ENCODE results near the gene MYO1B.

Gene MYO1B

GRCh38 chr2:191351921-191352320, 106.7 kb downstream of the MYO1B start:
- DNase-seq (ENCODE audit: low spot score), result no peak
- in situ Hi-C loops (cut with MboI; ENCODE audit: low pct_unique_long_range_greater_than_20kb, low sequenced_read_pairs, unreplicated experiment), result no loop called here
- TF ChIP-seq, protein P1, sequence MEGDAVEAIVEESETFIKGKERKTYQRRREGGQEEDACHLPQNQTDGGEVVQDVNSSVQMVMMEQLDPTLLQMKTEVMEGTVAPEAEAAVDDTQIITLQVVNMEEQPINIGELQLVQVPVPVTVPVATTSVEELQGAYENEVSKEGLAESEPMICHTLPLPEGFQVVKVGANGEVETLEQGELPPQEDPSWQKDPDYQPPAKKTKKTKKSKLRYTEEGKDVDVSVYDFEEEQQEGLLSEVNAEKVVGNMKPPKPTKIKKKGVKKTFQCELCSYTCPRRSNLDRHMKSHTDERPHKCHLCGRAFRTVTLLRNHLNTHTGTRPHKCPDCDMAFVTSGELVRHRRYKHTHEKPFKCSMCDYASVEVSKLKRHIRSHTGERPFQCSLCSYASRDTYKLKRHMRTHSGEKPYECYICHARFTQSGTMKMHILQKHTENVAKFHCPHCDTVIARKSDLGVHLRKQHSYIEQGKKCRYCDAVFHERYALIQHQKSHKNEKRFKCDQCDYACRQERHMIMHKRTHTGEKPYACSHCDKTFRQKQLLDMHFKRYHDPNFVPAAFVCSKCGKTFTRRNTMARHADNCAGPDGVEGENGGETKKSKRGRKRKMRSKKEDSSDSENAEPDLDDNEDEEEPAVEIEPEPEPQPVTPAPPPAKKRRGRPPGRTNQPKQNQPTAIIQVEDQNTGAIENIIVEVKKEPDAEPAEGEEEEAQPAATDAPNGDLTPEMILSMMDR (IDR thresholded peaks at IDR 0.05; ENCODE audit: extremely low read depth, insufficient read depth, missing control alignments), result no peak

DNA sequence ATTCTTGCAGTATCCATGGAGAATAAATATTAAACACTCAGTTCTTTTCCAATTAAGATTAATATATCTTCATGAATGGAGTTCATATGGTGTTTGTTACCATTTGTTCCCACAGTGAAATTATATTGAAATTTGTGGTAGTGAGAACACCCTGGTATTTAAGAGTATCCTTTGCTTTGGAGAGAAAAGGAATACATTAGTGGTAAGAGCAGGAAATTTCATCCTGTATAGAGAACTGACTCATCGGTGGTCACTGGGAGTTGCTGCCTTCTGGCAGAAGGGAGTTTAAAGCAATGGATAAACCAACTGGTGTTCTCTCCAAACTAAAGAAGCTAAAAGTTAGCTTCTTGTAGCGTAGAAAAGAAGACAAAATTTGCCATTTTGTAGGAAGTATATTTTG, 107.3 kb downstream of the MYO1B start:
- no peak for DNase-seq (ENCODE audit: low spot score)
- in situ Hi-C loops (cut with MboI; ENCODE audit: low pct_unique_long_range_greater_than_20kb, low sequenced_read_pairs, unreplicated experiment), result no loop called here
- TF ChIP-seq, protein P1 (IDR thresholded peaks at IDR 0.05; ENCODE audit: extremely low read depth, insufficient read depth, missing control alignments), result no peak

DNA sequence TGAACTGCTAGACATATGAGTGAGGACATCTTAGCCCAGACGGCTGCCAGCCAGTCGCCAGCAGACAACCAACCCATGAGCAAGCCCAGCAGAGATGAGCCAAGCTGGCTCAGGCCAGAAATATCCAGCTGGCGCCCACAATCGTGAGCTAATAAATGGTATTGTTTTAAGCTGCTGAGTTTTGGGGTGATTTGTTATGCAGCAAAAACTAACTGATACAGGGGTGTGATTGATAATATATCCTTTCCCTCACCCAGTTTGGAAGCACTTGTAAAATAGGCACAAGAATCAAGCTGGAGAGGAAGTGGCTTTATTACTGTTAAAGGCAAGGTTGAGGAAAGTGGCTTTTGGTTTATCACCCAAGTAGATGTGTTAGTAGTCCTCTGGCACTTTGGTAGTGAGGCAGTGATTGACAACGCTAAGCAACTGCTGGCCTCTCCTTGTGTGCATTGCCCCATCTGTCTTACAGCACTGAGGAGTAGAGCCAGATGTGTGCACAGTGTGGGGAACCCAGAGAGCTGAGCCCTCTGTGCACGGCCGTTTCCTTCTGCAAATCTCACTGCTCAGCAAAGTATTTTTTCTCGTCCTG, 110.1 kb downstream of the MYO1B start:
- in situ Hi-C loops (cut with MboI; ENCODE audit: low pct_unique_long_range_greater_than_20kb, low sequenced_read_pairs, unreplicated experiment), result no loop called here
- TF ChIP-seq, protein P1 (IDR thresholded peaks at IDR 0.05; ENCODE audit: extremely low read depth, insufficient read depth, missing control alignments), result no peak
- DNase-seq (ENCODE audit: low spot score), result no peak

DNA sequence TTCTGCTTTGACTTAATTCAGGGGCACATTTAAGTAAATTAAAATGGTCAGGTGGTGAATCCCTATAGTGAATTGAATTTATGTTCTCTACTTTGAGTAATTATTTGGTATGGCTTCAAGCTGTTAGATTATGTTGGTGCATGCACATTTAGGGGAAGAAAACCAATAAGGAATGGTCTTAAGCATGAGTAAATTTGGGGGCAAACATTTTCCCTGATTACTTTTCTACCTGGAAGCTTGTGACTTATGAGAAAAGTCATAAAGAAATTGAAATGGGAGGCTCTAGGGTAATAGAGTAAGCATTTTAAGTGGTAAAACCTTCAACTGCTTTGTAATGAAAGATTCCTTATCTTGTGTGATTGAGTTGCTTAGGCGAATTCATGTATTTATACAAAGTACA, 112.5 kb downstream of the MYO1B start:
- no peak for DNase-seq (ENCODE audit: low spot score)
- in situ Hi-C loops (cut with MboI; ENCODE audit: low pct_unique_long_range_greater_than_20kb, low sequenced_read_pairs, unreplicated experiment), result no loop called here
- TF ChIP-seq, protein P1 (IDR thresholded peaks at IDR 0.05; ENCODE audit: extremely low read depth, insufficient read depth, missing control alignments), result no peak

GRCh38 chr2:191358325-191359025, 113.3 kb downstream of the MYO1B start:
- in situ Hi-C loops (cut with MboI; ENCODE audit: low pct_unique_long_range_greater_than_20kb, low sequenced_read_pairs, unreplicated experiment), result no loop called here
- TF ChIP-seq, protein P1 (IDR thresholded peaks at IDR 0.05; ENCODE audit: extremely low read depth, insufficient read depth, missing control alignments), result no peak
- DNase-seq (ENCODE audit: low spot score), result no peak

DNA sequence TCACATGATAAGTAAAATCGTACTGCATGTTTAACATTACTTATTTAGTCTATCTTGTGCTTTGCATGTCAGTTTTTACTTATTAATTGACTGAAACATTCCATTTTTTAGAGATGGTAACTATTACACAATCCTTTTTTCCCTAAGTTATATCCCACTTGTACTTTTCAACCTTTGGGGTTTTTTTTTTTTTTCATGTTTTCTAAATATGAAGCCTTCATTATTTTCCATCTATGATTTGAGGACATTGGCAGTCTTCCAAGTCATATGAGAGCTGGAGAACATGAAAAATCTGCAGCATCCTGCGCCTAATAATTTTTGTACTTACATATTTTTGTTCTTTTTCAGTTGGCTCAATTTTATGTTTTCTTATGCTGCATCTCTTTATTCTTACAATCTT, 113.9 kb downstream of the MYO1B start:
- in situ Hi-C loops (cut with MboI; ENCODE audit: low pct_unique_long_range_greater_than_20kb, low sequenced_read_pairs, unreplicated experiment), result no loop called here
- TF ChIP-seq, protein P1 (IDR thresholded peaks at IDR 0.05; ENCODE audit: extremely low read depth, insufficient read depth, missing control alignments), result no peak
- no peak for DNase-seq (ENCODE audit: low spot score)
